Endodermal cell (in vitro differentiated cells): ENCODE results near the gene EPHX1. TPM values are rescaled to one million over a fixed set of nuclear protein-coding genes. Genes with fewer than 3 reads are reported as not detected.
"Not testable (repeated sequence)": the region's sequence is repeated elsewhere in the genome, so short reads cannot be mapped to it uniquely, and the experiment has no call there.

Experiments used
- DNase-seq: peaks from one replicate; pipeline ENCODE4 v3.0.0-alpha.2; 2017
- H3K27ac ChIP-seq: 2 replicates; pipeline ENCODE4 v1.5.1; 2013; ENCODE audit warnings: mild to moderate bottlenecking, low read depth, low read length, moderate library complexity
- H3K27me3 ChIP-seq: 2 replicates; pipeline ENCODE4 v1.6.1; 2013; ENCODE audit warnings: mild to moderate bottlenecking, low read length, moderate library complexity; ENCODE audit not compliant: insufficient read depth, control insufficient read depth, poor library complexity, severe bottlenecking
- H3K36me3 ChIP-seq: 2 replicates; pipeline ENCODE4 v1.7.0; 2013; ENCODE audit warnings: mild to moderate bottlenecking, low read length, moderate library complexity; ENCODE audit not compliant: control insufficient read depth, insufficient read depth
- H3K4me1 ChIP-seq: one replicate; pipeline ENCODE4 v1.7.0; 2013; ENCODE audit warnings: low read length; ENCODE audit not compliant: control insufficient read depth, insufficient read depth
- H3K4me3 ChIP-seq: 2 replicates; pipeline ENCODE4 v1.5.1; 2013; ENCODE audit warnings: mild to moderate bottlenecking, low read length, moderate library complexity
- H3K9ac ChIP-seq: 2 replicates; pipeline ENCODE4 v1.6.1; 2013; ENCODE audit warnings: mild to moderate bottlenecking, low read length, moderate library complexity; ENCODE audit not compliant: poor library complexity, severe bottlenecking; ENCODE audit errors: extremely low read depth
- H3K9me3 ChIP-seq: 2 replicates; pipeline ENCODE4 v1.6.1; 2013; ENCODE audit warnings: mild to moderate bottlenecking, low read length, moderate library complexity; ENCODE audit not compliant: control insufficient read depth
- H3K27ac Mint-ChIP-seq: 2 replicates; pipeline ENCODE4 v1.8.0; 2020; ENCODE audit warnings: mixed read lengths
- H3K27me3 Mint-ChIP-seq: 2 replicates; pipeline ENCODE4 v1.8.0; 2021; ENCODE audit warnings: mild to moderate bottlenecking, mixed read lengths; ENCODE audit not compliant: insufficient read depth
- H3K36me3 Mint-ChIP-seq: 2 replicates; pipeline ENCODE4 v1.8.0; 2020; ENCODE audit warnings: low read depth, mixed read lengths
- H3K4me1 Mint-ChIP-seq: 2 replicates; pipeline ENCODE4 v1.8.0; 2020; ENCODE audit warnings: mixed read lengths
- H3K4me3 Mint-ChIP-seq: 2 replicates; pipeline ENCODE4 v1.8.0; 2020; ENCODE audit warnings: mild to moderate bottlenecking, moderate library complexity, mixed read lengths
- H3K9me3 Mint-ChIP-seq: 2 replicates; pipeline ENCODE4 v1.8.0; 2020; ENCODE audit warnings: mild to moderate bottlenecking, mixed read lengths
- WGBS, 2 experiments: methylation state at CpG; one replicate each; pipeline versions ENCODE4 v1.1.5 to v1.1.7; 2013; ENCODE audit warnings: missing lambda C conversion rate in 2 of 2, mixed read lengths in 1 of 2; ENCODE audit not compliant: insufficient coverage in 1 of 2, insufficient read length in 1 of 2; 5-methylcytosine and 5-hydroxymethylcytosine counted together
- total RNA-seq, 2 donors: library from RNA; stranded (reverse); fragmentation: NEBNext Ultra II Directional in 1 of 2; extraction: Animal tissue kit (Norgen Biotek cat#: 25700) in 1 of 2; gene quantifications; 2 replicates in 1 of 2; 3 replicates in 1 of 2; pipeline ENCODE4 v1.2.1, GENCODE V29; 2021
- TF ChIP-seq, protein P1 (sequence below): fragments of 200-600 bp; sonication (generic); conservative IDR thresholded peaks from 2 replicates; pipeline ENCODE4 v1.5.0; 2021; ENCODE audit warnings: antibody characterized with exemption, mild to moderate bottlenecking

Gene EPHX1
- total RNA-seq, 2 donors from 2014 or later: 49.2 to 84.1 TPM

GRCh38 chr1:225801146-225801545 is 8.8 kb upstream of the EPHX1 start:
- H3K36me3 ChIP-seq, H3K4me3 Mint-ChIP-seq, DNase-seq, H3K27me3 ChIP-seq, H3K4me1 Mint-ChIP-seq, H3K4me3 ChIP-seq, H3K27ac ChIP-seq, H3K27me3 Mint-ChIP-seq, H3K4me1 ChIP-seq, H3K27ac Mint-ChIP-seq, H3K9ac ChIP-seq: not testable (repeated sequence)
- H3K9me3 ChIP-seq: peaks cover 30% of the 10 kb centered on the region
- 85 to 97% methylated on average over 6 to 7 of the region's 7 CpGs for WGBS, 2 experiments
- Mint-ChIP-seq H3K36me3 (peaks cover 52% of the 10 kb centered on the region), H3K9me3 (peaks cover 44% of the 10 kb centered on the region)

DNA sequence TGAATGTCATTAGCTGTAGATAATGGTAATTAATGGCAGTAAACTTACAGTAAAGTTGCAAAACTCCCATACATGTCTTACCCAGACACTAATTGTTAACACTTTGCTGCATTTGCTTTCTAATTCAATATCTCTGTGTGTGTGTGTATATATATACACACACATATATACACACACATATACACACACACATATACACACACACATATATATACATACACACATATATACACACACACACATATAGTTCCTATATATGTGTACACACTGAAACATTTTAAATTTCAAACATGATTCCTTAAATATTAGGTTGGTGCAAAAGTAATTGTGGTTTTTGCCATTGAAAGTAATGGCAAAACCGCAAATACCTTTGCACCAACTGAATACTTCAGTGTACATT is 3.7 kb upstream of the EPHX1 start:
- Histone ChIP-seq H3K27ac (no peak overlapping the region), H3K36me3 (no peaks in the 10 kb centered on the region), H3K4me3 (no peak overlapping the region), H3K4me1 (no peaks in the 10 kb centered on the region), H3K9me3 (no peaks in the 10 kb centered on the region), H3K27me3 (no peaks in the 10 kb centered on the region), H3K9ac (no peak overlapping the region)
- H3K36me3 Mint-ChIP-seq: peaks cover 9% of the 10 kb centered on the region
- peaks cover 2% of the 10 kb centered on the region for H3K4me1 Mint-ChIP-seq
- no peak overlapping the region for H3K4me3 Mint-ChIP-seq
- peaks cover 3% of the 10 kb centered on the region for H3K9me3 Mint-ChIP-seq
- WGBS, 2 experiments: 95% methylated on average over 1 of the region's 1 CpG; no CpG with 5 or more reads in 1 of the 2 experiments
- H3K27me3 Mint-ChIP-seq: peaks cover 2% of the 10 kb centered on the region
- DNase-seq: no peak
- no peak overlapping the region for H3K27ac Mint-ChIP-seq
- TF ChIP-seq, protein P1, sequence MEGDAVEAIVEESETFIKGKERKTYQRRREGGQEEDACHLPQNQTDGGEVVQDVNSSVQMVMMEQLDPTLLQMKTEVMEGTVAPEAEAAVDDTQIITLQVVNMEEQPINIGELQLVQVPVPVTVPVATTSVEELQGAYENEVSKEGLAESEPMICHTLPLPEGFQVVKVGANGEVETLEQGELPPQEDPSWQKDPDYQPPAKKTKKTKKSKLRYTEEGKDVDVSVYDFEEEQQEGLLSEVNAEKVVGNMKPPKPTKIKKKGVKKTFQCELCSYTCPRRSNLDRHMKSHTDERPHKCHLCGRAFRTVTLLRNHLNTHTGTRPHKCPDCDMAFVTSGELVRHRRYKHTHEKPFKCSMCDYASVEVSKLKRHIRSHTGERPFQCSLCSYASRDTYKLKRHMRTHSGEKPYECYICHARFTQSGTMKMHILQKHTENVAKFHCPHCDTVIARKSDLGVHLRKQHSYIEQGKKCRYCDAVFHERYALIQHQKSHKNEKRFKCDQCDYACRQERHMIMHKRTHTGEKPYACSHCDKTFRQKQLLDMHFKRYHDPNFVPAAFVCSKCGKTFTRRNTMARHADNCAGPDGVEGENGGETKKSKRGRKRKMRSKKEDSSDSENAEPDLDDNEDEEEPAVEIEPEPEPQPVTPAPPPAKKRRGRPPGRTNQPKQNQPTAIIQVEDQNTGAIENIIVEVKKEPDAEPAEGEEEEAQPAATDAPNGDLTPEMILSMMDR: no peak

DNA sequence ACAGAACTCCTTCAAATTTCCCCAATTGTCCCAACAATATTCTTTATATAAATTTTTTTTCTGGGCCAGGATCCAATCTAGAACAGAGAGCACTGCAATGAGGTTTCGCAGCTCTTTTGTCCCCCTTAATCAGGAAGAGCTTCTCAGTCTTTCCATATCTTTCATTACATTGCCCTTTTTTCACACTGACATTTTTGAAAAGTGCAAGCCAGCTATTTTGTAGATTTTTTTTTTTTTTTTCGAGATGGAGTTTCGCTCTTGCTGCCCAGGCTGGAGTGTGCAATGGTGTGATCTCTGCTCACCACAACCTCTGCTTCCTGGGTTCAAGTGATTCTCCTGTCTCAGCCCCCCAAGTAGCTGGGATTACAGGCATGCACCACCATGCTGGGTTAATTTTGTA is 3.2 kb upstream of the EPHX1 start:
- H3K4me3 Mint-ChIP-seq, H3K27me3 Mint-ChIP-seq, H3K4me1 ChIP-seq, H3K27ac Mint-ChIP-seq, H3K27me3 ChIP-seq, H3K9me3 ChIP-seq, DNase-seq, H3K4me1 Mint-ChIP-seq, H3K36me3 ChIP-seq, H3K9me3 Mint-ChIP-seq, H3K27ac ChIP-seq, H3K9ac ChIP-seq, H3K4me3 ChIP-seq, H3K36me3 Mint-ChIP-seq: not testable (repeated sequence)
- 89% methylated on average over 3 of the region's 3 CpGs; no CpG with 5 or more reads in 1 of the 2 experiments for WGBS, 2 experiments

DNA sequence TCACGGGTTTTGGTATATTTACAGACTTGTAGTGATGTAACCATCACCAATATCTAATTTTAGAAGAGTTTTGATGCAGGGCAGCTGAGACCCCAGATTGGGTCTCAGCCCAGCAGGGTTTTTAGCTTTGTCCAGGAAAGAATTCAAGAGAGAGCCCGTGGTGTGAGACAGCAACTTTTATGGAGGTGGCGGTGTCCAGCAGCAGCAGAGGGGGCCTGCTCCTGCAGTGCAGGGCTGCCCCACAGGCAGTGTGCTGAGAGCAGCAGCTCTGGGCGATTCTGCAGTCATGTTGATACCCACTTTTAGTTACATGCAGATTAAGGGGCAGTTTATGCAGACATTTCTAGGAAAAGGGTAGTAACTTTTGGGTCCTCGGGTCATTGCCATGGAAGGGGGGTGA is 1.8 kb upstream of the EPHX1 start:
- no peak for DNase-seq
- no peak overlapping the region for H3K27ac ChIP-seq
- H3K4me3 ChIP-seq: no peak overlapping the region
- Mint-ChIP-seq H3K4me1 (peaks cover 14% of the 10 kb centered on the region), H3K4me3 (no peak overlapping the region), H3K27ac (no peak overlapping the region), H3K9me3 (no peaks in the 10 kb centered on the region), H3K36me3 (peaks cover 2% of the 10 kb centered on the region), H3K27me3 (peaks cover 2% of the 10 kb centered on the region)
- no peaks in the 10 kb centered on the region for H3K9me3 ChIP-seq
- H3K27me3 ChIP-seq: no peaks in the 10 kb centered on the region
- TF ChIP-seq, protein P1: no peak
- peaks cover 12% of the 10 kb centered on the region for H3K4me1 ChIP-seq
- peaks cover 10% of the 10 kb centered on the region for H3K36me3 ChIP-seq
- no peak overlapping the region for H3K9ac ChIP-seq
- WGBS, 2 experiments: 75 to 79% methylated on average over 2 to 5 of the region's 5 CpGs

- not testable (repeated sequence) for H3K27me3 ChIP-seq, H3K27me3 Mint-ChIP-seq, H3K9me3 Mint-ChIP-seq, H3K27ac ChIP-seq, H3K9me3 ChIP-seq
- H3K4me1 ChIP-seq: peaks cover 15% of the 10 kb centered on the region
- peak overlapping the region; percentile 96 for H3K27ac Mint-ChIP-seq
- peak overlapping the region; percentile 81 for H3K4me3 Mint-ChIP-seq
- peak overlapping the region; percentile 76 for H3K9ac ChIP-seq
- peaks cover 32% of the 10 kb centered on the region for H3K36me3 ChIP-seq
- H3K36me3 Mint-ChIP-seq: peaks cover 11% of the 10 kb centered on the region
- WGBS, 2 experiments: 1 to 2% methylated on average over 16 to 29 of the region's 29 CpGs
- H3K4me1 Mint-ChIP-seq: peaks cover 24% of the 10 kb centered on the region
- peak overlapping the region; percentile 89 for H3K4me3 ChIP-seq
- DNase-seq: peak; percentile 92
Measured at GRCh38 chr1:225810579-225811538, 935 bp downstream of the EPHX1 start.
